Endodermal cell (in vitro differentiated cells): ENCODE results near the gene SCN2B. TPM values are rescaled to one million over a fixed set of nuclear protein-coding genes. Genes with fewer than 3 reads are reported as not detected.

Experiments used
- DNase-seq: peaks from one replicate; pipeline ENCODE4 v3.0.0-alpha.2; 2017
- H3K27ac ChIP-seq: 2 replicates; pipeline ENCODE4 v1.5.1; 2013; ENCODE audit warnings: mild to moderate bottlenecking, low read depth, low read length, moderate library complexity
- H3K27me3 ChIP-seq: 2 replicates; pipeline ENCODE4 v1.6.1; 2013; ENCODE audit warnings: mild to moderate bottlenecking, low read length, moderate library complexity; ENCODE audit not compliant: insufficient read depth, control insufficient read depth, poor library complexity, severe bottlenecking
- H3K36me3 ChIP-seq: 2 replicates; pipeline ENCODE4 v1.7.0; 2013; ENCODE audit warnings: mild to moderate bottlenecking, low read length, moderate library complexity; ENCODE audit not compliant: control insufficient read depth, insufficient read depth
- H3K4me1 ChIP-seq: one replicate; pipeline ENCODE4 v1.7.0; 2013; ENCODE audit warnings: low read length; ENCODE audit not compliant: control insufficient read depth, insufficient read depth
- H3K4me3 ChIP-seq: 2 replicates; pipeline ENCODE4 v1.5.1; 2013; ENCODE audit warnings: mild to moderate bottlenecking, low read length, moderate library complexity
- H3K9ac ChIP-seq: 2 replicates; pipeline ENCODE4 v1.6.1; 2013; ENCODE audit warnings: mild to moderate bottlenecking, low read length, moderate library complexity; ENCODE audit not compliant: poor library complexity, severe bottlenecking; ENCODE audit errors: extremely low read depth
- H3K9me3 ChIP-seq: 2 replicates; pipeline ENCODE4 v1.6.1; 2013; ENCODE audit warnings: mild to moderate bottlenecking, low read length, moderate library complexity; ENCODE audit not compliant: control insufficient read depth
- H3K27ac Mint-ChIP-seq: 2 replicates; pipeline ENCODE4 v1.8.0; 2020; ENCODE audit warnings: mixed read lengths
- H3K27me3 Mint-ChIP-seq: 2 replicates; pipeline ENCODE4 v1.8.0; 2021; ENCODE audit warnings: mild to moderate bottlenecking, mixed read lengths; ENCODE audit not compliant: insufficient read depth
- H3K36me3 Mint-ChIP-seq: 2 replicates; pipeline ENCODE4 v1.8.0; 2020; ENCODE audit warnings: low read depth, mixed read lengths
- H3K4me1 Mint-ChIP-seq: 2 replicates; pipeline ENCODE4 v1.8.0; 2020; ENCODE audit warnings: mixed read lengths
- H3K4me3 Mint-ChIP-seq: 2 replicates; pipeline ENCODE4 v1.8.0; 2020; ENCODE audit warnings: mild to moderate bottlenecking, moderate library complexity, mixed read lengths
- H3K9me3 Mint-ChIP-seq: 2 replicates; pipeline ENCODE4 v1.8.0; 2020; ENCODE audit warnings: mild to moderate bottlenecking, mixed read lengths
- CTCF ChIP-seq: fragments of 200-600 bp; sonication (generic); conservative IDR thresholded peaks from 2 replicates; pipeline ENCODE4 v1.5.0; 2021; ENCODE audit warnings: antibody characterized with exemption, mild to moderate bottlenecking
- WGBS, 2 experiments: methylation state at CpG; one replicate each; pipeline versions ENCODE4 v1.1.5 to v1.1.7; 2013; ENCODE audit warnings: missing lambda C conversion rate in 2 of 2, mixed read lengths in 1 of 2; ENCODE audit not compliant: insufficient coverage in 1 of 2, insufficient read length in 1 of 2; 5-methylcytosine and 5-hydroxymethylcytosine counted together
- total RNA-seq, 2 donors: library from RNA; stranded (reverse); fragmentation: NEBNext Ultra II Directional in 1 of 2; extraction: Animal tissue kit (Norgen Biotek cat#: 25700) in 1 of 2; gene quantifications; 2 replicates in 1 of 2; 3 replicates in 1 of 2; pipeline ENCODE4 v1.2.1, GENCODE V29; 2021

SCN2B gene
- total RNA-seq, 2 donors from 2014 or later = 0.11 to 0.20 TPM

GRCh38 chr11:118223570-118223969 is 47.1 kb upstream of the SCN2B start:
- Mint-ChIP-seq H3K36me3 (no peaks in the 10 kb centered on the region), H3K27me3 (peaks cover 20% of the 10 kb centered on the region), H3K9me3 (no peaks in the 10 kb centered on the region), H3K4me1 (no peaks in the 10 kb centered on the region), H3K27ac (no peak overlapping the region), H3K4me3 (no peak overlapping the region)
- DNase-seq = no peak
- Histone ChIP-seq H3K27me3 (no peaks in the 10 kb centered on the region), H3K4me1 (no peaks in the 10 kb centered on the region), H3K9ac (no peak overlapping the region), H3K36me3 (no peaks in the 10 kb centered on the region), H3K27ac (no peak overlapping the region), H3K4me3 (no peak overlapping the region), H3K9me3 (no peaks in the 10 kb centered on the region)
- WGBS, 2 experiments = 100% methylated on average over 1 of the region's 2 CpGs; no CpG with 5 or more reads in 1 of the 2 experiments
- no peak for TF ChIP-seq CTCF

- Histone ChIP-seq H3K27me3 (no peaks in the 10 kb centered on the region), H3K9ac (no peak overlapping the region), H3K27ac (no peak overlapping the region), H3K4me3 (no peak overlapping the region), H3K4me1 (no peaks in the 10 kb centered on the region), H3K36me3 (no peaks in the 10 kb centered on the region), H3K9me3 (no peaks in the 10 kb centered on the region)
- peaks cover 20% of the 10 kb centered on the region for H3K27me3 Mint-ChIP-seq
- DNase-seq = no peak
- no peak overlapping the region for H3K4me3 Mint-ChIP-seq
- H3K9me3 Mint-ChIP-seq = no peaks in the 10 kb centered on the region
- no peaks in the 10 kb centered on the region for H3K4me1 Mint-ChIP-seq
- TF ChIP-seq CTCF = no peak
- WGBS, 2 experiments = 63 to 73% methylated on average over 3 to 4 of the region's 4 CpGs
- no peak overlapping the region for H3K27ac Mint-ChIP-seq
- H3K36me3 Mint-ChIP-seq = no peaks in the 10 kb centered on the region
Observed at GRCh38 chr11:118222437-118222836, 46.0 kb upstream of the SCN2B start.

- Histone ChIP-seq H3K4me1 (no peaks in the 10 kb centered on the region), H3K36me3 (no peaks in the 10 kb centered on the region), H3K9ac (no peak overlapping the region), H3K9me3 (no peaks in the 10 kb centered on the region), H3K4me3 (no peak overlapping the region), H3K27ac (no peak overlapping the region), H3K27me3 (no peaks in the 10 kb centered on the region)
- TF ChIP-seq CTCF = no peak
- H3K4me1 Mint-ChIP-seq = peaks cover 3% of the 10 kb centered on the region
- no peaks in the 10 kb centered on the region for H3K9me3 Mint-ChIP-seq
- H3K36me3 Mint-ChIP-seq = no peaks in the 10 kb centered on the region
- peaks cover 20% of the 10 kb centered on the region for H3K27me3 Mint-ChIP-seq
- DNase-seq = no peak
- H3K4me3 Mint-ChIP-seq = no peak overlapping the region
- H3K27ac Mint-ChIP-seq = no peak overlapping the region
- 84 to 100% methylated on average over 2 to 5 of the region's 5 CpGs for WGBS, 2 experiments
Observed at GRCh38 chr11:118221419-118221818, 45.0 kb upstream of the SCN2B start.
